ENCODE measurements around the gene RET.
"Not testable (repeated sequence)": the region's sequence is repeated elsewhere in the genome, so short reads cannot be mapped to it uniquely, and the experiment has no call there.

Gene RET

DNA sequence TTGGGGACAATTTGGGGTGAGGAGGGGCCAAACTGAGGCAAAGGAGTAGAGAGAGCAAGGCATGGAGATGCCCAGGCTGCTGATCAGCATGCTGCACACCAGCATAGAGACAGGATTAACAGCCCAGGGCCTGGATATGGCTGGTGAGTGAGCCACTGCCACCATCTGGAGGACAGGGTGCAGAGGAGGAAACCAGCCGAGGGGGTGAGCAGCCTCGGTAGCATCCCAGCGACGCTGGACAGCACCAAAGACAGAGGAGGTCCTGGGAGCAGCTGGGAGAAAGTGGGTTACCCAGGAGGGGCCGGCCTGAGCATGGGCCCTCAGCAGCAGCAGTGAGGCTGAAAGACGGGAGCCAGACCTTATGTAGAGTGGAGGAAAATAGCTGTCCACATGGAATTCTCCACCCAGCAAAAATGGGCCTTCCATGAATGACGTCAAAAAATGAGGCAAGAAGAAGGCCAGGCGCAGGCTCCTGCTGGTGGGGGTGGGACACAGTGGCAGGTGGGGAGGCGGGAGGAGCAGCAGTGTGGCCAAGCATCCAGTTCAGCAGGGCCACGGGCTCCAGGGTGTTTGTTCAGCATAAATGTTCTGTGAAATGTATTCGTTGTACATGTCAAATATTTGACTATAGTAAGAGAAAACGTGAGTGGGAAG, 16.7 kb downstream of the RET start:
- Histone ChIP-seq H3K4me3 (ENCODE audit: low read length) (no peak overlapping the region), H3K36me3 (ENCODE audit: control insufficient read depth, insufficient read depth, low read length) (no peaks in the 10 kb centered on the region), H3K9ac (ENCODE audit: low read length) (no peak overlapping the region), H3K27ac (ENCODE audit: low read depth, low read length) (no peak overlapping the region), H3K27me3 (ENCODE audit: control insufficient read depth, insufficient read depth, low read length) (no peaks in the 10 kb centered on the region), H3K4me1 (ENCODE audit: control insufficient read depth, insufficient read depth, low read length) (no peaks in the 10 kb centered on the region)

DNA sequence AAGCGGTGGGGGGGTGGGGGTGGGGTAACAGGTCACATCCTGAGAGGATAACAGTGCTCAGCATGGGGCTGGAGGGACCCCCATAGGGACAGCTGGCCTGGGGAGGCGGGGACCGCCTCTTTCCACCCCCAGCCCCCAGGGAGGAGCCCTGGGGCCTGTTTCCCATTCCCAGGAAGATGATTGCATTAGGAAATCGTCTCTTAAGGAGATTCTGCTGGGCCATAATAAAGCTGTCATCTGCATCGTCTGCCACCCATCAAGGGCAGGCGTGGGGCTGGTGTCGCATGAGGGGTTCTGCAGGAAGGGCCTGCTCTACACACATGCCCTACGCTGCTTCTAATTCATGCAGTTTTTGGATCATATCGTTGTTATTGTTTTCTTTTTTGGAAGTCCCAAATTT, 17.2 kb downstream of the RET start:
- Histone ChIP-seq H3K9ac (ENCODE audit: low read length) (no peak overlapping the region), H3K27ac (ENCODE audit: low read depth, low read length) (no peak overlapping the region), H3K4me1 (ENCODE audit: control insufficient read depth, insufficient read depth, low read length) (no peaks in the 10 kb centered on the region)

DNA sequence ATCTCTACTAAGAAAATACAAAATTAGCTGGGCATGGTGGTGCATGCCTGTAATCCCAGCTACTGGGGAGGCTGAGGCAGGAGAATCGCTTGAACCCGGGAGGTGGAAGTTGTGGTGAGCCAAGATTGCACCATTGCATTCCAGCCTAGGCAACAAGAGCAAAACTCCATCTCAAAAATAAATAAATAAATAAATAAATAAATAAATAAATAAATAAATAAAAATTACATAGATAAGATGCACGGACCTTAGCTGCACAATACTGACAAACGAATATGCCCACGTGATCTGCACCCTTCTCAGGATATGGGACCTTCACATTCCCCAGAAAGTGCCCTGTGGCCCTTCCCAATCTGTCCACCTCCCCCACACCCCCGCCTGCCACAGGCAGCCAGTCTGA, 22.5 kb downstream of the RET start:
- not testable (repeated sequence) for H3K4me3 ChIP-seq (ENCODE audit: low read length); H3K27ac ChIP-seq (ENCODE audit: low read depth, low read length); H3K36me3 ChIP-seq (ENCODE audit: control insufficient read depth, insufficient read depth, low read length); H3K9ac ChIP-seq (ENCODE audit: low read length); H3K4me1 ChIP-seq (ENCODE audit: control insufficient read depth, insufficient read depth, low read length); H3K27me3 ChIP-seq (ENCODE audit: control insufficient read depth, insufficient read depth, low read length)

More for the DNA sequence above, 17.2 kb downstream of the RET start:
- no peaks in the 10 kb centered on the region for H3K36me3 ChIP-seq (ENCODE audit: control insufficient read depth, insufficient read depth, low read length)
- no peak overlapping the region for H3K4me3 ChIP-seq (ENCODE audit: low read length)
- H3K27me3 ChIP-seq (ENCODE audit: control insufficient read depth, insufficient read depth, low read length) = no peaks in the 10 kb centered on the region

DNA sequence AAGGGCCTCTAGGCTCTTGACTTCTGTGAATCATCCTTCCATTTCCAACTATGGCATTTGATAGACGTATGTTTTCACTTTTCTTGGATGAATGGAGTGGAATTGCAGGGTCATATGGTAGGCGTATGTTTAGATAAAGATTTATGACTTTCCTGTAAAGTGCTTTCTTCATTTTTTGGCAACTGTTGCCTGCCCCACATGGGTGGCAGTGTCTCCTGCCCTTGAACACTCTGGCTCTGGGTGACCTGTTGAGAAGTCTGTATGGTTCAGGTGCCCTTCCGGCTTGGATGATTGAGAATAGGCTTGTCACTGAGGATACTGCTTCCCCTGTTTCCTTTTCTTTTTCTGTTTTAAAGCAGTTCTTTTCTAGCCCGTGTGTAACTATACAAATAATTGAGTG, 23.1 kb downstream of the RET start:
- no peaks in the 10 kb centered on the region for H3K27me3 ChIP-seq (ENCODE audit: control insufficient read depth, insufficient read depth, low read length)
- H3K4me3 ChIP-seq (ENCODE audit: low read length) = no peak overlapping the region
- H3K36me3 ChIP-seq (ENCODE audit: control insufficient read depth, insufficient read depth, low read length) = no peaks in the 10 kb centered on the region
- no peak overlapping the region for H3K27ac ChIP-seq (ENCODE audit: low read depth, low read length)
- no peak overlapping the region for H3K9ac ChIP-seq (ENCODE audit: low read length)
- H3K4me1 ChIP-seq (ENCODE audit: control insufficient read depth, insufficient read depth, low read length) = no peaks in the 10 kb centered on the region

DNA sequence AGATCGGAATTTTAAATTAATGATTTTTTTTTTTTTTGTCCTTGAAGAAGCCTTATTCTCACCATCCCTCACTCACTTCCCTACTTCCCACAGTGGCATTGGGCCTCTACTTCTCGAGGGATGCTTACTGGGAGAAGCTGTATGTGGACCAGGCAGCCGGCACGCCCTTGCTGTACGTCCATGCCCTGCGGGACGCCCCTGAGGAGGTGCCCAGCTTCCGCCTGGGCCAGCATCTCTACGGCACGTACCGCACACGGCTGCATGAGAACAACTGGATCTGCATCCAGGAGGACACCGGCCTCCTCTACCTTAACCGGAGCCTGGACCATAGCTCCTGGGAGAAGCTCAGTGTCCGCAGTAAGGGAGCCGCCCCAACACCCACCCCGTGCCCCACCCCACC, 23.5 kb downstream of the RET start:
- Histone ChIP-seq H3K36me3 (ENCODE audit: control insufficient read depth, insufficient read depth, low read length) (no peaks in the 10 kb centered on the region), H3K27me3 (ENCODE audit: control insufficient read depth, insufficient read depth, low read length) (no peaks in the 10 kb centered on the region), H3K4me1 (ENCODE audit: control insufficient read depth, insufficient read depth, low read length) (no peaks in the 10 kb centered on the region), H3K4me3 (ENCODE audit: low read length) (no peak overlapping the region), H3K9ac (ENCODE audit: low read length) (no peak overlapping the region), H3K27ac (ENCODE audit: low read depth, low read length) (no peak overlapping the region)

DNA sequence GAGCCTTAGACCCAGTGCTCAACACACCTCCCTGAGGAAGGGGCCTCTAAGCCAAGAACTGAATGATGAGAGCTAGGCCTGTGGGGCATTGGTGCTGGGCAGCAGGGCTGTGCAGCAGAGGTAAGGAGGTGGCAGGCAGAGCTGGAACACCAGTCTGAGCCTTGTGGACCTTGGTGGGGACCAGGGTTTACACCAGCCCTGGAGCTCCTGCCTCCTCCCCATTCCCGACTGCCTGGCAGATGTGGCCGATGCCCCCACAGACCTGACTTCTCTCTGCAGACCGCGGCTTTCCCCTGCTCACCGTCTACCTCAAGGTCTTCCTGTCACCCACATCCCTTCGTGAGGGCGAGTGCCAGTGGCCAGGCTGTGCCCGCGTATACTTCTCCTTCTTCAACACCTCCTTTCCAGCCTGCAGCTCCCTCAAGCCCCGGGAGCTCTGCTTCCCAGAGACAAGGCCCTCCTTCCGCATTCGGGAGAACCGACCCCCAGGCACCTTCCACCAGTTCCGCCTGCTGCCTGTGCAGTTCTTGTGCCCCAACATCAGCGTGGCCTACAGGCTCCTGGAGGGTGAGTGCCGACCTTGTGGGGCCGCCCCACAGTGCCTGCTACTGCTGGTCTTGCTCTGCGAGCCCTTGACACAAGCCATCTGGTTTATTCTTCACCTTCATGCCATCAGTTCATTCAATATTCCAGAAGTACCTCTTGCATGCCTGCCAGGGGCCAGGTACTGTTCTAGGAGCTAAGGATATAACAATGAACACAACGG, 25.4 kb downstream of the RET start:
- Histone ChIP-seq H3K4me3 (ENCODE audit: low read length) (no peak overlapping the region), H3K36me3 (ENCODE audit: control insufficient read depth, insufficient read depth, low read length) (no peaks in the 10 kb centered on the region), H3K4me1 (ENCODE audit: control insufficient read depth, insufficient read depth, low read length) (no peaks in the 10 kb centered on the region), H3K9ac (ENCODE audit: low read length) (no peak overlapping the region), H3K27me3 (ENCODE audit: control insufficient read depth, insufficient read depth, low read length) (no peaks in the 10 kb centered on the region), H3K27ac (ENCODE audit: low read depth, low read length) (no peak overlapping the region)

DNA sequence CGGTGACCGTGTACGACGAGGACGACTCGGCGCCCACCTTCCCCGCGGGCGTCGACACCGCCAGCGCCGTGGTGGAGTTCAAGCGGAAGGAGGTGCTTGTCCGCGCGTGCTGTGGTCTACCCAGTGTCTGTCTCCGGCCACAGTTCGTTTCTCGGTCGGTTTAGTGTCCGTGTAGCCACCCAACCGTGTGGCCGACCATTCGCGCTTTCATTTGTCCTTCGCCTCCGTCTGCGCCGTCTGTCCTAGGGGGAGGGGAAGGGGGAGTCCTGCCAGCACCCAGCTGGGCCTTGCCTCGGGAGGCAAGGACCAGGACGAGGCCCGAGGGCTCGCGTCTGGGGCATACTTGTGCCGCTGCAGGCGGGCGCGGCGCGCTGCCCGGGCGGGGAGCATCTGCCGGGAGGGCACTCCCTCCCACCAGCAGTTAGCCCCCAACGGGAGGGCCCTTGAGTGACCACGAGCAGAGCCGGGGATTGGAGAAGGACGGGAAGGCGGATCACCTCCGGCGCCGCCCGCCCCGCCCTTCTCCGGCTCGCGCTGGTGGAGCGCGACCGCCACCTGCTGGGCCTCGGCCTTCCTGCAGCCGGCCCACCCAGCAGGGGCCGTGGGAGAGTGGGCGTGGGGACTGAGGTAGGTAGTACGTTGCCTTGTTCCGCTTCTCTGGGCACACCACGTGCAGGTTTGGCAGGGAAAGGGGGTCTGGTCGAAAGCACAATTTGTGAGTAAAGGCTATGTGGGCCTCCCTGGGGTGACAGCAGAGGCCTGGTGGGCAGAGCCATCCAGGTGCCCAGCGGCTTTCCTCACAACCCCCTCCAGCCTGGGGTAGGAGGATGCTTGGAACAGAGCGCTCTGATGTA, 28.5 kb downstream of the RET start:
- peak overlapping the region; percentile 79 for H3K4me3 ChIP-seq (ENCODE audit: low read length)
- H3K36me3 ChIP-seq (ENCODE audit: control insufficient read depth, insufficient read depth, low read length) = no peaks in the 10 kb centered on the region
- no peak overlapping the region for H3K9ac ChIP-seq (ENCODE audit: low read length)
- H3K27me3 ChIP-seq (ENCODE audit: control insufficient read depth, insufficient read depth, low read length) = no peaks in the 10 kb centered on the region
- no peaks in the 10 kb centered on the region for H3K4me1 ChIP-seq (ENCODE audit: control insufficient read depth, insufficient read depth, low read length)
- no peak overlapping the region for H3K27ac ChIP-seq (ENCODE audit: low read depth, low read length)

DNA sequence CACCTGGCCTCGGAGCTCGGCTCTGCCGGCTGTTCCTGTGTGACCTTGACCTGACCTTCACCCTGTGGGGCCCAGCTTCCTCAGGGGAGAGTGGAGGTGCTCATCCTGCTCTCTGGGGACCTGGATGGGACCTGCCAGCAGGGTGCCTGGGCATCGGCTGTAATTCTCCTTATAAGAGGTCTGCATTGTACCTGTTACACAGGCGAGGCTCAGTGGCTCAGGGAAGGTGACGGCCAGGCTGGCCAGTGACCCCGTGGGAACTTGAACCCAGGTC, 29.0 kb downstream of the RET start:
- Histone ChIP-seq H3K4me1 (ENCODE audit: control insufficient read depth, insufficient read depth, low read length) (no peaks in the 10 kb centered on the region), H3K36me3 (ENCODE audit: control insufficient read depth, insufficient read depth, low read length) (no peaks in the 10 kb centered on the region), H3K27ac (ENCODE audit: low read depth, low read length) (no peak overlapping the region), H3K27me3 (ENCODE audit: control insufficient read depth, insufficient read depth, low read length) (no peaks in the 10 kb centered on the region), H3K9ac (ENCODE audit: low read length) (no peak overlapping the region), H3K4me3 (ENCODE audit: low read length) (no peak overlapping the region)

DNA sequence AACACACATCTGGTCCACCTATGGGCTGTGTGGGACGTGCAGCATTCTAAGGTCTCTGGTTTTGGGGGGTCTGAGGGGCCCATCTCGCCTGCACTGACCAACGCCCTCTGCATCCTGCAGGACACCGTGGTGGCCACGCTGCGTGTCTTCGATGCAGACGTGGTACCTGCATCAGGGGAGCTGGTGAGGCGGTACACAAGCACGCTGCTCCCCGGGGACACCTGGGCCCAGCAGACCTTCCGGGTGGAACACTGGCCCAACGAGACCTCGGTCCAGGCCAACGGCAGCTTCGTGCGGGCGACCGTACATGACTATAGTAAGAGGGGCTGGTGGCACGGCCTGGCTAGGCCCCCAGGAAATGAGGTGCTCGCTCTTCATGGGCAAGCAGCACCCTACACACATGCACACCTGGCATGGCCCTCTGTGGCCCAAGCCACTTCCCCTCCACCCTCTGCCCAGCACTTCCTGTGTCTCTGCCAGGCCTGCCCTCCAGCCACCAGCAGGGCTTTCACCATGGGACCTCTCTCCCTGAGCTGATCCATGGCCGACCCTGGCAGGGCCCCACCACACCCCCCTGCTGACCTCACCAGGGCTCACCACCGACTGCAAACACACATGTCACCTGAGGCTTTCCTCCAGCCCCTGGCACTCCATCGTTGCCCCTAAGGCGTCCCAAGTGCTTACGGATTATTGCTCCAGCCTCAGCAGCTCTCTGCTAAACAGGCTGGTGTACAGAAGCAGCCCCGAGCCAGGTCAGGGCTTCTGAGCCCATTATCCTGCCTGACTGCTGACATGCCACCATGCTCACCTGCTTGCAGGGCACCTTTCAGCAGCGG, 29.6 kb downstream of the RET start:
- Histone ChIP-seq H3K27ac (ENCODE audit: low read depth, low read length) (no peak overlapping the region), H3K4me3 (ENCODE audit: low read length) (no peak overlapping the region), H3K36me3 (ENCODE audit: control insufficient read depth, insufficient read depth, low read length) (no peaks in the 10 kb centered on the region), H3K27me3 (ENCODE audit: control insufficient read depth, insufficient read depth, low read length) (no peaks in the 10 kb centered on the region), H3K9ac (ENCODE audit: low read length) (no peak overlapping the region), H3K4me1 (ENCODE audit: control insufficient read depth, insufficient read depth, low read length) (no peaks in the 10 kb centered on the region)

DNA sequence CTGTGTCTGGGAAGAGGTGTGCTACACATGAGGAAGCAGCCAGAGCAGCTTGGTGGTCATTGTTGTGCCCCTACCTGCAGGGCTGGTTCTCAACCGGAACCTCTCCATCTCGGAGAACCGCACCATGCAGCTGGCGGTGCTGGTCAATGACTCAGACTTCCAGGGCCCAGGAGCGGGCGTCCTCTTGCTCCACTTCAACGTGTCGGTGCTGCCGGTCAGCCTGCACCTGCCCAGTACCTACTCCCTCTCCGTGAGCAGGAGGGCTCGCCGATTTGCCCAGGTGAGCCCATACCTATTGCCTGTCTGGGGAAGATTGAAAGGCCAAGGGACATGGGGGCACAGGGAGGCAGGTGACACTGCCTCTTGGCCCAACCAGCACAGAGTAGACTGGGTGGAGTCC, 32.1 kb downstream of the RET start:
- Histone ChIP-seq H3K36me3 (ENCODE audit: control insufficient read depth, insufficient read depth, low read length) (no peaks in the 10 kb centered on the region), H3K9ac (ENCODE audit: low read length) (no peak overlapping the region), H3K4me3 (ENCODE audit: low read length) (no peak overlapping the region), H3K27ac (ENCODE audit: low read depth, low read length) (no peak overlapping the region), H3K4me1 (ENCODE audit: control insufficient read depth, insufficient read depth, low read length) (no peaks in the 10 kb centered on the region), H3K27me3 (ENCODE audit: control insufficient read depth, insufficient read depth, low read length) (no peaks in the 10 kb centered on the region)

DNA sequence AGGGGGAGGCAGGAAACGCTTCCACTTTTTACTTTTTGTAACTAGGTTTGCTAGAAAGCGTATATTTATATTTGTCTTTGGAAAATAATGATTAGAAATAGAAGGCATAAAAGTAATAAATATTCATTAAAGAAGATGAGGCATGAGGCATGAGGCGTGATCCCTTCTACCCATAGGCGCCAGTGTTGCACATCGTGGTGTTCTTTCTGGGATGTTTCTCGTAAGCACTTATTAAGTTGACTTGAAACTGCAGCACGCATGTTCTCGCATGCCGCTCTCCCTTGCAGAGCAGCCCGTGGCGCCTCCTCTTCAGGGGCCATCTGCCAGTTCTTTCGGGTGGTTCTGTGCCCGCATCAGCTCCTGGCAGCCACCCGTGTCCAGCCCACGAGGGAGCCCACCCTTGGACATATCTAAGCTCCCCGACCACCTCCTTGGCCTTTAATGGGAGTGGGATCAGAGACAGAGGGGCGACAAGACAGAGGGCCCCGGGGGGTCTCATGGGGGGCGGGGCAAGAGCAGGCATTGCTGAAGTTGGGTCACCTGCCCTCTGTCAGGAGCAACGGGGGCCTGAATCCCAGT, 32.9 kb downstream of the RET start:
- Histone ChIP-seq H3K27ac (ENCODE audit: low read depth, low read length) (no peak overlapping the region), H3K36me3 (ENCODE audit: control insufficient read depth, insufficient read depth, low read length) (no peaks in the 10 kb centered on the region), H3K4me3 (ENCODE audit: low read length) (no peak overlapping the region), H3K9ac (ENCODE audit: low read length) (no peak overlapping the region), H3K4me1 (ENCODE audit: control insufficient read depth, insufficient read depth, low read length) (no peaks in the 10 kb centered on the region), H3K27me3 (ENCODE audit: control insufficient read depth, insufficient read depth, low read length) (no peaks in the 10 kb centered on the region)
